NB4 (cell line): Measurements from ENCODE around the gene PSMD2.

Source experiments
- DNase-seq: peaks from one replicate; pipeline ENCODE4 v3.0.0; 2010; ENCODE audit warnings: low read depth
- H3K4me3 ChIP-seq: one replicate; pipeline ENCODE4 v1.5.1; 2011; ENCODE audit warnings: mild to moderate bottlenecking, low read depth, low read length, moderate library complexity
- CTCF ChIP-seq: IDR thresholded peaks from one replicate; pipeline ENCODE4 v1.5.1; 2012; ENCODE audit warnings: low read depth, low read length
- MYC ChIP-seq: IDR thresholded peaks from 2 replicates; pipeline ENCODE4 v1.6.1; 2011; ENCODE audit warnings: low read depth, low read length
- POLR2A ChIP-seq: IDR thresholded peaks from 2 replicates; pipeline ENCODE4 v1.6.1; 2011; ENCODE audit warnings: mild to moderate bottlenecking; ENCODE audit not compliant: insufficient read length; ENCODE audit errors: extremely low read depth
- TF ChIP-seq, protein P1 (sequence below): IDR thresholded peaks from 2 replicates; pipeline ENCODE4 v1.6.1; 2011; ENCODE audit warnings: low read depth, low read length

Gene PSMD2

GRCh38 chr3:184277366-184277765 is 21.7 kb upstream of the PSMD2 start:
- no peak overlapping the region for H3K4me3 ChIP-seq
- TF ChIP-seq CTCF (no peak), MYC (no peak), POLR2A (no peak)
- TF ChIP-seq, protein P1, sequence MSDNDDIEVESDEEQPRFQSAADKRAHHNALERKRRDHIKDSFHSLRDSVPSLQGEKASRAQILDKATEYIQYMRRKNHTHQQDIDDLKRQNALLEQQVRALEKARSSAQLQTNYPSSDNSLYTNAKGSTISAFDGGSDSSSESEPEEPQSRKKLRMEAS = no peak
- no peak for DNase-seq

- no peak for TF ChIP-seq POLR2A
- TF ChIP-seq MYC = no peak
- TF ChIP-seq CTCF = no peak
- TF ChIP-seq, protein P1 = no peak
- no peak overlapping the region for H3K4me3 ChIP-seq
- peak; percentile 32 for DNase-seq
These were observed 16.1 kb upstream of the PSMD2 start for GRCh38 chr3:184282941-184283340.

- TF ChIP-seq CTCF (no peak), MYC (no peak), POLR2A (no peak)
- TF ChIP-seq, protein P1 = no peak
- DNase-seq = no peak
- no peak overlapping the region for H3K4me3 ChIP-seq
These were observed 15.4 kb upstream of the PSMD2 start for GRCh38 chr3:184283681-184284080.

DNA sequence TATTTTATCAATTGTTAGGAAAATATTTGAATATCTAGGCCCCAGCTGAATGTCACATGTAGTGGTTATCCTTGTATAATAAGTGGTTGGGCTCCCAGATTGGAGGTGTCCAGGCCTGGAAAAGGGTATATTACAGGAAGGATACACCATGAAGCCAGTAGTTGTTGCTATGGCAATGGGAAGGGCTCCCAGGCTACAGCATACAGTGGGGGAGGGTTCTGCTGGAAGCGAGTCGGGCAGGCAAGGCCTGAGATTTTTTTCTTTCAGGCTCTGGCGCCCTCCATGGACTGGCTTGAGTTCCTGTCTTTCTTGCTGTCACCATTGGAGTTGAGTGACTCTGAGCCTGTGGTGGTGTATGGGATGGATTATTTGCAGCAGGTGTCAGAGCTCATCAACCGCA is 14.3 kb upstream of the PSMD2 start:
- peak; percentile 62 for DNase-seq
- H3K4me3 ChIP-seq = no peak overlapping the region
- TF ChIP-seq MYC (no peak), CTCF (peak; percentile 57)

- H3K4me3 ChIP-seq = no peak overlapping the region
- no peak for TF ChIP-seq POLR2A
- peak; percentile 66 for TF ChIP-seq CTCF
- TF ChIP-seq MYC = 0 out of 2 replicates have a peak, but pooled peaks have one; percentile 24
- TF ChIP-seq, protein P1 = no peak
- peak; percentile 72 for DNase-seq
These were observed 9.6 kb upstream of the PSMD2 start for GRCh38 chr3:184289426-184289938.

DNA sequence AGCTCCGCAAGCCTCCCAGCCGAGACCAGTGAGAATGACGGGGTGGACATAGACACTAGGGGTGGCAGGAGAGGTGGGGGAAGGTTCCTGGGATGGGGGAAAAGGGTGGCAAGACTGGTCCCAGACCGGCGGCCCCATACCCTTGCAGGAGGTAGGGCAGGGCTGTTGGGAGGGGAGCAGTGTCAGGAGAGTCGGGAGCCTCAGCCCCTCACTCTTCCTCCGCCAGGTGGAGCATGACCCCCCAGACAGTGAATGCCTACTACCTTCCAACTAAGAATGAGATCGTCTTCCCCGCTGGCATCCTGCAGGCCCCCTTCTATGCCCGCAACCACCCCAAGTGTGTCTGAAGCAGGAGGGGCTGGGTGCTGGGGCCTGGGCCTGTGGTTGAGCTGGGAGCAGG is 8.7 kb upstream of the PSMD2 start:
- no peak for DNase-seq
- no peak for TF ChIP-seq POLR2A
- no peak overlapping the region for H3K4me3 ChIP-seq
